Ishikawa (cell line): Measurements from ENCODE around the gene RPS25.

Experiments used
- CEBPB ChIP-seq: IDR thresholded peaks from 2 replicates; pipeline ENCODE4 v1.6.1; 2012
- CREB1 ChIP-seq: IDR thresholded peaks from 2 replicates; pipeline ENCODE4 v1.6.1; 2012; ENCODE audit warnings: low read depth
- EP300 ChIP-seq: IDR thresholded peaks from 2 replicates; pipeline ENCODE4 v1.6.1; 2012; ENCODE audit warnings: borderline replicate concordance
- YY1 ChIP-seq: IDR thresholded peaks from 2 replicates; pipeline ENCODE4 v1.6.1; 2012; ENCODE audit warnings: low read depth
- ZBTB7A ChIP-seq: IDR thresholded peaks from 2 replicates; pipeline ENCODE4 v1.6.1; 2012; ENCODE audit warnings: low read depth
- TF ChIP-seq, protein P1 (sequence below): IDR thresholded peaks from 2 replicates; pipeline ENCODE4 v1.6.1; 2012; ENCODE audit warnings: low read depth, mild to moderate bottlenecking
- TF ChIP-seq, protein P2 (sequence below): IDR thresholded peaks from 2 replicates; pipeline ENCODE4 v1.6.1; 2012

DNA sequence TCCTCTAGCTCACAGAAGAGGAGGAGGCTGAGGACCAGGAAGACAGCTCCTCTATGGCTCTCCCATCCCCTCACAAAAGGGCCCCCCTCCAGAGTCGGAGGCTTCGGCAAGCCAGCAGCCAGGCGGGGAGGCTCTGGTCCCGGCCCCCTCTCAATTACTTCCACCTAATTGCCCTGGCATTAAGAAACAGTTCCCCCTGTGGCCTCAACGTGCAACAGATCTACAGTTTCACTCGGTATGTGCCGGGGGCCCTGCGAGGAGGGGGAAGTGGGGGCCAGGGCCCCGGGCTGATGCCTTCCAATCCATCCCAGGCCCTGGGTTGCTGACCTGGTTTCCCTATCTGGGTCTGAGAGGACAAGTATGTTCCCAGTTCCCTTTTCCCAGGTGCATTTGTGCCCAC lies 38.7 kb downstream of the RPS25 start:
- TF ChIP-seq ZBTB7A (no peak), YY1 (no peak), EP300 (no peak), CREB1 (no peak), CEBPB (no peak)
- TF ChIP-seq, protein P1, sequence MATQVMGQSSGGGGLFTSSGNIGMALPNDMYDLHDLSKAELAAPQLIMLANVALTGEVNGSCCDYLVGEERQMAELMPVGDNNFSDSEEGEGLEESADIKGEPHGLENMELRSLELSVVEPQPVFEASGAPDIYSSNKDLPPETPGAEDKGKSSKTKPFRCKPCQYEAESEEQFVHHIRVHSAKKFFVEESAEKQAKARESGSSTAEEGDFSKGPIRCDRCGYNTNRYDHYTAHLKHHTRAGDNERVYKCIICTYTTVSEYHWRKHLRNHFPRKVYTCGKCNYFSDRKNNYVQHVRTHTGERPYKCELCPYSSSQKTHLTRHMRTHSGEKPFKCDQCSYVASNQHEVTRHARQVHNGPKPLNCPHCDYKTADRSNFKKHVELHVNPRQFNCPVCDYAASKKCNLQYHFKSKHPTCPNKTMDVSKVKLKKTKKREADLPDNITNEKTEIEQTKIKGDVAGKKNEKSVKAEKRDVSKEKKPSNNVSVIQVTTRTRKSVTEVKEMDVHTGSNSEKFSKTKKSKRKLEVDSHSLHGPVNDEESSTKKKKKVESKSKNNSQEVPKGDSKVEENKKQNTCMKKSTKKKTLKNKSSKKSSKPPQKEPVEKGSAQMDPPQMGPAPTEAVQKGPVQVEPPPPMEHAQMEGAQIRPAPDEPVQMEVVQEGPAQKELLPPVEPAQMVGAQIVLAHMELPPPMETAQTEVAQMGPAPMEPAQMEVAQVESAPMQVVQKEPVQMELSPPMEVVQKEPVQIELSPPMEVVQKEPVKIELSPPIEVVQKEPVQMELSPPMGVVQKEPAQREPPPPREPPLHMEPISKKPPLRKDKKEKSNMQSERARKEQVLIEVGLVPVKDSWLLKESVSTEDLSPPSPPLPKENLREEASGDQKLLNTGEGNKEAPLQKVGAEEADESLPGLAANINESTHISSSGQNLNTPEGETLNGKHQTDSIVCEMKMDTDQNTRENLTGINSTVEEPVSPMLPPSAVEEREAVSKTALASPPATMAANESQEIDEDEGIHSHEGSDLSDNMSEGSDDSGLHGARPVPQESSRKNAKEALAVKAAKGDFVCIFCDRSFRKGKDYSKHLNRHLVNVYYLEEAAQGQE: no peak
- TF ChIP-seq, protein P2, sequence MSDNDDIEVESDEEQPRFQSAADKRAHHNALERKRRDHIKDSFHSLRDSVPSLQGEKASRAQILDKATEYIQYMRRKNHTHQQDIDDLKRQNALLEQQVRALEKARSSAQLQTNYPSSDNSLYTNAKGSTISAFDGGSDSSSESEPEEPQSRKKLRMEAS: no peak
